Tibial artery (tissue), 4 donors: Measurements from ENCODE around the gene YOD1.

Experiments used
- DNase-seq, 2 donors: peaks; one replicate each; pipeline ENCODE4 v3.0.0-alpha.2; 2019
- H3K27ac ChIP-seq, 2 donors: fragments of 200-600 bp; sonication (generic) in 1 of 2; 1 replicate in 1 of 2; 2 replicates in 1 of 2; pipeline ENCODE4 v1.5.1; 2018 to 2019; ENCODE audit warnings: mild to moderate bottlenecking in 1 of 2
- H3K27me3 ChIP-seq, 2 donors: fragments of 200-600 bp; sonication (generic) in 1 of 2; one replicate each; pipeline versions ENCODE4 v1.5.1 to v1.6.0; 2016 to 2019
- H3K36me3 ChIP-seq, 3 donors: fragments of 200-600 bp; sonication (generic) in 2 of 3; one replicate each; pipeline ENCODE4 v1.5.1; 2016 to 2019; ENCODE audit warnings: mild to moderate bottlenecking in 2 of 3
- H3K4me1 ChIP-seq, 4 donors: fragments of 200-600 bp; sonication (generic) in 2 of 4; 1 replicate in 3 of 4; 2 replicates in 1 of 4; pipeline ENCODE4 v1.5.1; 2016 to 2019
- H3K4me3 ChIP-seq, 2 donors: fragments of 200-600 bp; sonication (generic) in 1 of 2; 1 replicate in 1 of 2; 2 replicates in 1 of 2; pipeline ENCODE4 v1.5.1; 2018 to 2019; ENCODE audit warnings: mild to moderate bottlenecking in 2 of 2
- H3K9me3 ChIP-seq, 3 donors: fragments of 200-600 bp; sonication (generic) in 1 of 3; one replicate each; pipeline ENCODE4 v1.5.1; 2016 to 2019
- CTCF ChIP-seq, 2 experiments: fragments of 200-600 bp in 1 of 2; fragments of 450-650 bp in 1 of 2; IDR thresholded peaks; one replicate each; pipeline ENCODE4 v1.5.1; 2017 to 2019; ENCODE audit warnings: antibody characterized with exemption in 2 of 2, mild to moderate bottlenecking in 1 of 2, moderate library complexity in 1 of 2
- intact Hi-C: fragments of 100-400 bp; cut with DNase I; formaldehyde crosslinking; loops from one replicate; pipeline ENCODE4 v1.15.0; 2023; ENCODE audit warnings: low total_unique reads

Gene YOD1

GRCh38 chr1:207031632-207032264 lies 19.3 kb downstream of the YOD1 start:
- Histone ChIP-seq H3K36me3 (no peaks in the 10 kb centered on the region), H3K9me3 (no peaks in the 10 kb centered on the region), H3K4me3 (no peak overlapping the region), H3K4me1 (peaks cover 0 to 3% (median under 1%) of the 10 kb centered on the region in 4 donors), H3K27me3 (peaks cover 0 to 5% of the 10 kb centered on the region in 2 donors), H3K27ac (no peak overlapping the region)
- intact Hi-C loops = no loop called here
- no peak for TF ChIP-seq CTCF (IDR thresholded peaks at IDR 0.05)
- DNase-seq = no peak

- no peak for DNase-seq
- no peak overlapping the region for H3K4me3 ChIP-seq
- intact Hi-C loops = no loop called here
- no peak for TF ChIP-seq CTCF (IDR thresholded peaks at IDR 0.05)
- H3K4me1 ChIP-seq = peaks cover 0 to 11% (median 4%) of the 10 kb centered on the region in 4 donors
- H3K27ac ChIP-seq = no peak overlapping the region
- H3K9me3 ChIP-seq = no peaks in the 10 kb centered on the region
- peaks cover 0 to 5% of the 10 kb centered on the region in 2 donors for H3K27me3 ChIP-seq
- no peaks in the 10 kb centered on the region for H3K36me3 ChIP-seq
Observed at GRCh38 chr1:207031016-207031415, 20.0 kb downstream of the YOD1 start.

GRCh38 chr1:207030522-207031009 lies 20.4 kb downstream of the YOD1 start:
- no peaks in the 10 kb centered on the region for H3K36me3 ChIP-seq
- H3K27me3 ChIP-seq = peaks cover 0 to 5% of the 10 kb centered on the region in 2 donors
- H3K4me3 ChIP-seq = no peak overlapping the region
- DNase-seq = no peak
- intact Hi-C loops = no loop called here
- H3K9me3 ChIP-seq = no peaks in the 10 kb centered on the region
- peaks cover 0 to 15% (median 9%) of the 10 kb centered on the region in 4 donors for H3K4me1 ChIP-seq
- TF ChIP-seq CTCF (IDR thresholded peaks at IDR 0.05) = no peak
- H3K27ac ChIP-seq = no peak overlapping the region

GRCh38 chr1:207029701-207030521 lies 21.1 kb downstream of the YOD1 start:
- intact Hi-C loops = no loop called here
- DNase-seq = no peak
- no peak for TF ChIP-seq CTCF (IDR thresholded peaks at IDR 0.05)
- H3K36me3 ChIP-seq = no peaks in the 10 kb centered on the region
- no peak overlapping the region for H3K27ac ChIP-seq
- H3K27me3 ChIP-seq = peaks cover 0 to 5% of the 10 kb centered on the region in 2 donors
- no peak overlapping the region for H3K4me3 ChIP-seq
- no peaks in the 10 kb centered on the region for H3K9me3 ChIP-seq
- peaks cover 0 to 22% (median 15%) of the 10 kb centered on the region in 4 donors for H3K4me1 ChIP-seq

- Histone ChIP-seq H3K27me3 (peaks cover 0 to 5% of the 10 kb centered on the region in 2 donors), H3K27ac (no peak overlapping the region), H3K4me3 (no peak overlapping the region), H3K36me3 (no peaks in the 10 kb centered on the region), H3K9me3 (no peaks in the 10 kb centered on the region), H3K4me1 (peaks cover 0 to 30% (median 21%) of the 10 kb centered on the region in 4 donors)
- no peak for DNase-seq
- intact Hi-C loops = no loop called here
- no peak for TF ChIP-seq CTCF (IDR thresholded peaks at IDR 0.05)
Observed at GRCh38 chr1:207028884-207029650, 21.9 kb downstream of the YOD1 start.
